Parathyroid adenoma (tissue), 2 donors: ENCODE measurements around the gene UQCRQ.

Experiments used
- H2AFZ ChIP-seq: fragments of 300-600 bp; sonication (generic); one replicate; pipeline ENCODE4 v1.7.0; 2017; ENCODE audit warnings: antibody characterized with exemption, mild to moderate bottlenecking
- H3K27ac ChIP-seq: fragments of 300-600 bp; sonication (generic); one replicate; pipeline ENCODE4 v1.7.0; 2017
- H3K27me3 ChIP-seq: fragments of 300-600 bp; sonication (generic); one replicate; pipeline ENCODE4 v1.7.0; 2017; ENCODE audit warnings: low read length; ENCODE audit not compliant: control insufficient read depth, insufficient read depth
- H3K36me3 ChIP-seq: fragments of 300-600 bp; sonication (generic); one replicate; pipeline ENCODE4 v1.7.0; 2017; ENCODE audit warnings: low read length; ENCODE audit not compliant: control insufficient read depth, insufficient read depth
- H3K4me1 ChIP-seq: fragments of 300-600 bp; sonication (generic); one replicate; pipeline ENCODE4 v1.7.0; 2017; ENCODE audit warnings: control low read depth
- H3K4me2 ChIP-seq: fragments of 300-600 bp; sonication (generic); one replicate; pipeline ENCODE4 v1.7.0; 2017; ENCODE audit warnings: low read length
- H3K4me3 ChIP-seq: fragments of 300-600 bp; sonication (generic); one replicate; pipeline ENCODE4 v1.7.0; 2017; ENCODE audit warnings: low read depth, low read length
- H3K79me2 ChIP-seq: fragments of 300-600 bp; sonication (generic); one replicate; pipeline ENCODE4 v1.7.0; 2017; ENCODE audit warnings: control low read depth
- H3K9ac ChIP-seq: fragments of 300-600 bp; sonication (generic); one replicate; pipeline ENCODE4 v1.7.0; 2017; ENCODE audit warnings: mild to moderate bottlenecking
- H3K9me3 ChIP-seq: fragments of 300-600 bp; sonication (generic); one replicate; pipeline ENCODE4 v1.7.0; 2017; ENCODE audit warnings: low read length; ENCODE audit not compliant: control insufficient read depth
- CTCF ChIP-seq: fragments of 300-600 bp; sonication (generic); IDR thresholded peaks from one replicate; pipeline ENCODE4 v1.7.0; 2017; ENCODE audit warnings: antibody characterized with exemption, mild to moderate bottlenecking
- donor health status: primary hyperparathyroidism.

The UQCRQ gene

GRCh38 chr5:132873119-132873929 lies 6.9 kb downstream of the UQCRQ start, which contains the start of gene LEAP2:
Gene LEAP2 (plus strand): TSS chr5:132873668. CDS start chr5:132873695, 27 bp downstream.
- Histone ChIP-seq H3K4me3 (no peak within 1 kb of the TSS), H3K27me3 (no peaks in the 10 kb centered on the region), H3K4me1 (no peaks in the 10 kb centered on the region), H3K9ac (no peak within 1 kb of the TSS), H3K79me2 (no peaks in the 10 kb centered on the region), H3K4me2 (no peak within 1 kb of the TSS), H3K36me3 (no peaks in the 10 kb centered on the region), H2AFZ (no peak within 1 kb of the TSS), H3K27ac (no peak within 1 kb of the TSS), H3K9me3 (no peaks in the 10 kb centered on the region)
- TF ChIP-seq CTCF, result no peak

- Histone ChIP-seq H3K36me3 (no peaks in the 10 kb centered on the region), H3K4me1 (no peaks in the 10 kb centered on the region), H3K79me2 (no peaks in the 10 kb centered on the region), H3K9ac (no peak overlapping the region), H2AFZ (no peak overlapping the region), H3K27me3 (no peaks in the 10 kb centered on the region), H3K4me3 (no peak overlapping the region), H3K27ac (no peak overlapping the region), H3K9me3 (no peaks in the 10 kb centered on the region), H3K4me2 (no peak overlapping the region)
- TF ChIP-seq CTCF, result no peak
Measured at GRCh38 chr5:132873930-132874271, 7.5 kb downstream of the UQCRQ start.

GRCh38 chr5:132876020-132876759 lies 9.7 kb downstream of the UQCRQ start:
- H3K4me3 ChIP-seq, result no peak overlapping the region
- H2AFZ ChIP-seq, result no peak overlapping the region
- H3K36me3 ChIP-seq, result no peaks in the 10 kb centered on the region
- no peaks in the 10 kb centered on the region for H3K79me2 ChIP-seq
- H3K9ac ChIP-seq, result no peak overlapping the region
- no peaks in the 10 kb centered on the region for H3K4me1 ChIP-seq
- H3K9me3 ChIP-seq, result no peaks in the 10 kb centered on the region
- no peak for TF ChIP-seq CTCF
- H3K4me2 ChIP-seq, result no peak overlapping the region
- no peak overlapping the region for H3K27ac ChIP-seq
- H3K27me3 ChIP-seq, result no peaks in the 10 kb centered on the region

- no peak overlapping the region for H3K9ac ChIP-seq
- H3K27ac ChIP-seq, result no peak overlapping the region
- H3K4me2 ChIP-seq, result no peak overlapping the region
- no peak overlapping the region for H3K4me3 ChIP-seq
- no peaks in the 10 kb centered on the region for H3K36me3 ChIP-seq
- TF ChIP-seq CTCF, result no peak
- no peaks in the 10 kb centered on the region for H3K79me2 ChIP-seq
- no peaks in the 10 kb centered on the region for H3K27me3 ChIP-seq
- H3K9me3 ChIP-seq, result no peaks in the 10 kb centered on the region
- H3K4me1 ChIP-seq, result no peaks in the 10 kb centered on the region
- H2AFZ ChIP-seq, result no peak overlapping the region
Measured at GRCh38 chr5:132877466-132877865, 11.0 kb downstream of the UQCRQ start.
